HG03460 (cell line): Measurements from ENCODE around the gene HLA-B.

ENCODE experiments used
- ATAC-seq: cut with Tn5 transposase; IDR thresholded peaks from one replicate; pipeline ENCODE4 v1.9.1; 2021; ENCODE audit not compliant: unreplicated experiment

Gene HLA-B

DNA sequence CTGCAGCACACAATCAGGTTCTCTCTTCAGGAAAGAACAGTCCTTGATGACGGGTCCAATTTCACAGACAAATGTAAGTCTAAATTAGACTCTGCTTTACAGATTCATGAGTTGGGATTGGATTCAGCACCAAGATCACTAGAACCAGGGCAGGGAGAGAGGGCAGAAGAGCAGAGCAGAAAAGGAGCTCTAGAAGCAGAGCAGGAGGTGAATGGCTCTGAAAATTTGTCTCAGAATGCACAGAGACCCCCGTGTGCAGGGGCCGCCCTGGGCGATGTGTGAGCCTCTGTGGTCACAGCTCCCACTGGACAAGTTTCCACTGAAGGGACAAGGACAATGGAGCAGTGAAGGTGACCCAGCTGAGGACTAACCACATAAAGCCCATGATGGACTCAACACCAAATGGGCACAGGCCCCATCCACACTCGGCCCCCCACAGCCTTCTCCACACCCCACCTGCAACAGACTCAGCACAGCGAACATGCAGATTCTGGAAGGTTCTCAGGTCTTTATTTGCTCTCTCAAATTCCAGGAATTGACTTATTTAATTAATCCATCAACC lies 3.5 kb downstream of the HLA-B start:
- no peak for ATAC-seq

DNA sequence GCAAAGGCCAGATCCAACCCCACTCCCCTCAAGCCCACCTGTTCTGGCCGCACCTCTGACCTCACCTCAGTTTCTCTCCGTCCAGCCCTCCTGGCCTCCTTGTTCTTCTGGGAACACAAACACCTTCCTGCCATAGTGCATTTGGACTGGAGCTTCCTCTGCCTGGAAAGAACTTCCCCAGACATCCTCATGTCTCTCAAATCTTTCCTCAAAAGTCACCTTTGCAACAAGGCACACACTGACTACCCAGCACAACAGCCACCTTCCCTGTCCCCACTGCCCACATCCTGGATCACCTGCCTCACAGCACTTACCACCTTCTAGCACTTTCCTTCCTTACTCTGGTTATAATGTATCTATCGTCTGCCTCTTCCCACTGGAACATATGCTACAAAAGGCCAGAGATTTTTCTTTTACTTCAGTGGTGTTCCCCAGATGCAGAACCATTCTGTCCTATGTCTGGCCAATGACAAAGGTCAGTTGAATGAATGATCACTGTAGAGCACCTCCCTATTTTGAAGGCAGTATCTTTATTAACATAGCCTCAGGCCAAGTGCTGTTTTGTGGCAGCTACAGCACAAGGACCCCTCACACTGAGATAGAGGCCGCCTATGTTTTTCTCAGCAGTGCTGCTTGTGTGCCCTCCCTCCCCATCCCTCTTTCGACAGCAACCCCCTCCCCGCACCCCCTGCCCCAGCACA lies 4.1 kb downstream of the HLA-B start:
- no peak for ATAC-seq

DNA sequence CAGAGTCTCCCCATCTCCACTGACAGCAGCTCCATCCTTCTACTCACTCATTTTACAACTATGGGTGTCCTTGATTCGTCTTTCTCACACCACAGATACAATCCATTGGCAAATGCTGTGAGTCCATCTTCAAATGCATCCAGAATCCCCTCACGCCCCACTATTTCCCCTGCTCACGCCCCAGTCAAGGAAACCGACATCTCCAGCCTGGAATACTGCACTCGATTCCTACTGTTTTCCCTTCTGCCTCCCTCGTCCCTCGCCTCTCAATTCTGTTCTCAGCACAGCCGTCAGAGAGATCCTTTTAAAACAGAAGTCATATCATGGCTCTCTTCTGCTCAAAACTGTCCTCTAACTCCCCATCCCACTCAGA lies 4.7 kb downstream of the HLA-B start:
- no peak for ATAC-seq

DNA sequence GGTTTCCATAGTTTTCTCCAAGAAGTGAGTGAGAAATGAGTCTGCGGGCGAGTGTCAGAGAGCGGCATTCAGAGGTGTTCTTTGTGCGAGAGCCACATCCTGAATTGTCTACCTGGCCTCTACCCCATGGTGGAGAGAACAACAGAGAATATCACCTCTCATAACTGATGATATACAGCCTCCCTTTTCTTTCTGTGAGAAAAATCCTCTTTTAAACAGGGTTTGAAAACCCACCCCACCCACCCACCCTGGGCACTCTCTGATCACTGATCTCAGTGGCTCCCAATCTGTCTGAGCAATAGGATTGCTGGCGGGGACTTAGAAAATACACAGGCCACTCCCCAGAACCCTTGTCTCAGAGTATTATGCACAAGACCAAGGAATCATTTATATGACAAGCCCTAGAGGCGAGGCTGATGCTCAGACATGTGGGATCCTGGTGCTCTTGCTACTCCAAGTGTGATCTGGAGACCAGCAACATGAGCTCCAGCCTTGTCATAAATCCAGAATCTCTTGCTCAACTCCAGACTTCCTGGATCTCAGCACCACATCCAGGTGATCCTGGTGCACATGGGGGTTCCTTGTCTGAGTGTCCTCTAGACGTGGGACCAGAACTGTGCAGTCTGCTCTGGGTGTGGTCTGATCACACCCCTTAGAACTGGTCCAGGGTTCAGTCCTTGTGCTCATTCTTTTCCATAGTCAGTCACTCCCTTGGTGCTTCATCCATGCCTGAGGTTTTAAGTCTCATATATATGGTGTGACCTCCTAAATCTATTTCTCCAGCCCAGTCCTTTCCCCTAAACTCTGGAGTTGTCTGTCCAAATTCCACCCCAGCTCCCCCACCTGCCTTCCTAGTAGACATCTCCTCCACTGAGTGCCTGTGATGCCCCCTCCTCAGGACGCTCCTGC lies 5.3 kb downstream of the HLA-B start:
- ATAC-seq: no peak

DNA sequence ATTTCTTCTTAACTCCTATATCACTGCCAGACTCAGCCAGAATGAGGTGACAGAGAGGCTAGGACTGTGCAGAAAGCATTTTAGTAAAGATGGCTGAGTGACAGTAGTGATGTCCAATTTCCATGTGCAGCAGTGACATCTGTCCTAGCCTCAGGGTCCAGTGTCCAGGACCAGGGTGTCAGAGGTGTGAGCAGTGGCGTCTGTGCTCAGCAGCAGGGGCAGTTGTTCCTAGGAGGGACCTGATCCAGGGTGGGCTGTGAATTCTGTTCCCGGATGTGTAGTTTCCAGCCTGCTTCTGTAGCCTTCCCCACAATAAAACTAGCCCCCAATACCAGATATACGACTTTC lies 6.0 kb downstream of the HLA-B start:
- no peak for ATAC-seq

DNA sequence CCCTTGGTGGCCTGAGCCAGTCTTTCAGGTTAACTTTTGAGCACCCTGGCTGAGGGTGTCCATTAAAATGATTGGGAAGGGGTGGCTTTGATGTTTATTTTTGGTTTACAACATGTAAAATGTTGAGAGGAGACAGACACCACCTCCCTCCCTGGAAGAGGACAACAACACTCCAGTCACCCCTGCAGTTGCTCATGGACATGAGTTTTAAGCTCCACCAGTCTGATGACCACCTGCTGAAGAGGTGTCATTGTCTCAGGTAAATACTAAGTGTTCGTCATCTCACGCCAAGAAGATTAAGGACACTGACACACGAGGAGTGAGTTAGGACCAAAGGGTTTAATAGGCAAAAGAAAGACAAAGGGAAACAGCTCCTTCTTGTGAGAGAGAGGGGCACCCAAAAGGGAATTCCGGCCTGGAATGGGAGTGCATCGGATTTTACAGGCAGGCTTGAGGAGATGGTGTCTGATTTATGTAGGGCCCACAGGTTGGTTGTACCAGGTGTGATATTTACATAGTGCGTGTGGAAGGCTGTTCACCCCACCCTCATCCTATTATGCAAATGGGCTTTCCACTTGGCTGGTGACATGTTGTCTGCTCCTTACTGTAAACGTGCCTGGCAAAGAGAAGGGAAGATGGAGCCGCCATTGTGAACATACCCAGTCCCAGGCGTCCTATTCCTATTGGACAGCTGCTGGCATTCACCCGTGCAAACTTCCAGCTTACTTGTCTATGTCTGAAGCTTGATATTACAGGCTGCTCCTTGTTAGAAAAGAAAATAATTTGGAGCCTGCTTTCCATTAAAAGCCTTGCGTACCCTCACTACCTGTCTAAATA lies 6.6 kb downstream of the HLA-B start:
- ATAC-seq: no peak

DNA sequence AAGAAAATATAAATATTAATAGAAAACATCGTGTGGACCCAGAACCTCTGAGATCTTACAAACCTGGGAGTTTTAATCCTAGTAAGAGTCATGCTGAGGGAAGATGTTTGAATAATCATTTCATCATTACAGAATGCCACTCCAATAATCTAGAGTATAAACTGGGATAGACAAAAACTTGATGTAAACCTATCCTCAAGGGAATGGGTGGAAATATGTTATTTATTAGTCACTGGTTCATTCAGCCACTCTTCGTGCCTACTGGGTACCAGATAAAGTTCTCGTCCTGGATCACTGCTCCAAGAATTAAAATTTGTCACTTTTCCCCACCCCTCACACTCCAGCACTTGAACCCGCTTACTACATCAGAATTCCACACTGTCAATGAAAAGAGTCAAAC lies 7.7 kb downstream of the HLA-B start:
- ATAC-seq: no peak

DNA sequence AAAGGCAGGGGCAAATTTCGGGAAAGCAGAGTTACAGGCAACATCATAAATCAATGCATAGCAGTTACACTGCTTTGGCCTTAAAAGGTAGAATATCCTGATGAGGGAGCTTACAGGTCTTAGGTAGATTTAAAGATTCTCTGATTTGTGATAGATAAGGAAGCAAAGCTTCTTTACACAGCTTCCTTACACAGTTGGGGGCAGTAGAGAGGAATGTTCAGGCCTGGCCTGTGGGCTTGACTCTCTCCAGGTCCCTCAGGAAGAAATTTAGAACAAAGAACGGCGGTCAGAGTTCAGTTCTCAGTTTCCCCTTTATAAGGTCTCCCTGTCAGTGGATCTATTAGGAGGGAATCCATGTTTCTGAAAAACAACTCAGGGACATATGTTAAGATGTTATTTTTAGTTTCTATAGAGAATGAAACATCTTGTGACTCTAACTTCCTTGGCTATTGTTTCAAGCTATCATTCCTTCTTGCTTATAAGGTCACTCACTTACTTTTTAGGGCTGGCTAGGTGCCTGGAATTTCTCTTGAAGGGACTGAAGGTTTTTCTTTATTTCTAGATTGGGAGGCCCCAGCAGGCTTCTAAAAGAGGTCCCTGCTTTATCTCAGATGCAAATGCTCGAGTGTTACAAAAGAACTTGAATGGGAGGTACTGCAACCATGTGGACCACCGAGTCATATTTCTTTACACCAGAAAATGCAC lies 11.8 kb downstream of the HLA-B start:
- ATAC-seq: no peak

DNA sequence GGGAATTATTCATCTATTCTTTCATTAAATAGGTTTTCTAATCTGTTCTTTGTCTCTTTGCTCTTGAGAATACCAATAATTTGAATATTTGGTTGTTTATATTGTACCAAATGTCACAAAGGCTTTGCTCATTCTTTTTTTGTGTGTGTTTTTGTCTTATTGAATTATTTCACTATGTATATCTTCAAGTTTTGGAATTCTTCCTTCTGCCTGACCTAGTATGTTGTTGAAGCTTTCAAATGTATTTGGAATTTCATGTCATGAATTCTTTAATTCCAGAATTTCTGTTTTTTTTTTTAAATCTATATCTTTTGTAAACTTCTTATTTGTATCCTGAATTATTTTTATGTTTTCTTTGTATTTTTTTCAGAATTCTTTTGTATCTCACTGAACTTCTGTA lies 16.8 kb downstream of the HLA-B start:
- ATAC-seq: no peak

DNA sequence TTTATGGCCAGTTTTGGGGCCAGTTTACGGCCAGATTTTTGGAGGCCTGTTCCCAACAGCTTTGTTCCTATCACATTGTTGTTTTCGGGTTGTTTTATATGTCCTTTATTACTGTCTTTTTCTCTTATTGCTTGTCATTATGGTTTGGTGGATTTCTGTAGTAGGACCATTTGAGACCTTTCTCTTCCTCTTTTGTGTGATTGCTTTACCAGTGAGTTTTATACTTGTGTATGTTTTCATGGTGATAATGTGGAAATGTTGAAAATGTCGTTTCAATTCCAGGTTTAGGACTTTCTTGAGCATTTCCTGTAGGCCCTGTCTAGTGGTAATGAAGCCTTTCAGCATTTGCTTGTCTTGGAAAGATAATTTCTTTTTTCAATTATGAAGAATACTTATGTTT lies 17.8 kb downstream of the HLA-B start:
- ATAC-seq: no peak

DNA sequence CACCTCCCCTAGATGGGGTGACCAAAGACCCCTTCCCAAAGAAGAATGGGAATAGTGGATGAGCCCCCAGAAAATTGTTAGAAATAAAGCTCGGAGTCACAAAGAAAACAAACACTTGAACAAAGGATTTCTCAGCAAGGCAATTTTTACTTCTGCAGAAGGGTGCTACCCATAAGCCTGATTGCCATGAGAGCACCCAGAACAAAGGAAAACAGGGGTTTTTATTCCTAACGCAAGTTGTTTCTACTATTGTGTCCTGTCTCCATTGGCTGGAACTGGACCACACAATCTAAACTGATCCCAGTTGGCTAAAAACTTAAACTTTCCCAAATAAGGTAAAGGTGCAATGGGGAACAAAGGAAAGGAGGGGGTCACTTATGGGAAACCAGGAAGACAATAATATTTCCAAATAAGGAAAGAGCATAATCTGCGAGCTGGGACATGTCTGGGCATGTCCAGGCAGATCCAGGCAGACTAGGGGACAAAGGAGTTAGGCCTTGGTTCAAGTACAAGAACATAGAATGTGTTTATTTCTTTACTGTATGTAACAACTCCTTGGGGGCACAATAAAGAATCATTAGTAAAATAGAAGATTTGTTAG lies 20.0 kb downstream of the HLA-B start:
- ATAC-seq: no peak

DNA sequence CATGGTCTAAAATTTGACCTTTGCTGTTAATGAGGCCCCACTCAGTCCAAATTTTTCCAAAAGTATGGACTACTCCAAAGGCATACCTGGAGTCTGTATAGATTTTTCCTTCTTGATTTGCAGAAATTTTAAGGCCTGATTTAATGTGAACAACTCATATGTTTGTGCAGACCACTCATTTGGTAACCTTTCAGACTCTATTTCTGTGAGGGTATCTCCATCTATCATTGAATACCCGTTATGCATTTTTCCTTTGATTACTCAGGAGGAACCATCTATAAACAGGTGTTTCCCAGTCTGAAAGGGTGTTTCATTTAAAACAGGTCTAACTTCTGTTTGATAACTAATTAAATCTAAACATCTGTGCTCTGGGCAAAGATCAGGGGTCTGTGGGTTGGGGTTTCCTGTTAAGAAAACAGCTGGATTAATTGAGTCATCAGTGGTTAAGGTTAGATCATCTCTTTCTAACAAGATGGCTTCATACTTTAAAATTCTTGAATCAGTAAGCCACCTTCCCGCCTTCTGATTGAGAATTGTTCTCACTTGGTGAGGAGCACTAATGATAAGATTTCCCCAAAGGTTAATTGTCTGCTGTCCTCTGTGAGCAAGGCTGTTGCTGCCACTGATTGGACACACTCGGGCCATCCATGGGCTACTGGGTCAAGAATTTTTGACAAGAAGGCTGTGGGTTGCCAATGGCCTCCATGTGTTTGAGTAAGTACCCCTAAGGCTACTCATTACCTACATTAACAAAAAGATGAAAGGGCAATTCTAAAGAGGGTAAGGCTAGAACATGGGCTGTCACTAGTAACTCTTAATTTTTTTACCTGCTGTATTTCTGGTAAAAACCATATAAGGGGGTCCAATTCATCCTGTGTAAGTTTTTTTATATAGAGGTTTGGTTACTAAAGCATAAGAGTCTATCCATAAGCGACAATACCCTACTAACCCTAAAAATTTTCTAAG lies 24.1 kb downstream of the HLA-B start:
- no peak for ATAC-seq

DNA sequence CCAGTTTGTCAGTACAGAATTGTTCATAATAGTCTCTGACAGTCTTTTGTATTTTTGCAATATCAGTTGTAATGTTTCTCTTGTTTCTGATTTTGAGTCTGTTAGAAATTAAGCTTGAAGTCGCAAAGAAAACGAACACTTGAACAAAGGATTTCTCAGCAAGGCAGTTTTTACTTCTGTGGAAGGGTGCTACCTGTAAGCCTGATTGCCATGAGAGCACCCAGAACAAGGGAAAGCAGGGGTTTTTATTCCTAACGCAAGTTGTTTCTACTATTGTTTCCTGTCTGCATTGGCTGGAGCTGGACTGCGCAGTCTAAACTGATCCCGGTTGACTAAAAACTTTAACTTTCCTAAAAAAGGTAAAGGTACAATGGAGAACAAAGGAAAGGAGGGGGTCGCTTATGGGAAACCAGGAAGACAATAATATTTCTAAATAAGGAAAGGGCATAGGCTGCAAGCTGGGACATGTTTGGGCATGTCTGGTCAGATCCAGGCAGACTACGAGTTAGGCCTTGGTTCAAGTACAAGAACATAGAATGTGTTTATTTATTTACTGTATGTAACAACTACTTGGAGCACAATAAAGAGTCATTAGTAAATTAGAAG lies 28.5 kb downstream of the HLA-B start:
- no peak for ATAC-seq

DNA sequence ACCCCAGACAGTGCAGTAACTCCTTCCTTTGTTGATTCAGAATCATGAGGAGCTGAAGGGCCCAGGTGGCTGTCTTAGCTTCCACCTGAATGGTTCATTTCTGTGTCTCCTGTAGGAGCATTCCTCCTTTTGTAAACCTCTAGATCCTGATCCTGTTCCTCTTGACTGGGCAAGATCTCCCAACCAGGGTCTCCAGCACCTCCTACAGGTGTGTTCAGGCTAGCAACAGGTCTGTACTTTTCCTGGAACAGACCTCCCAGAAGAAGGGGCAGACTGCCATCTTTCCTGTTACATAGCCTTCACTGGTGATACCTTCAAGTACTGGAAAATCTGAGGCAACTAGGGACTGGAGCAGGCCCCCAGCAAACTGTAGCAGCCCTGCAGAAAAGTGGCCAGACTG lies 35.2 kb downstream of the HLA-B start:
- ATAC-seq: no peak

DNA sequence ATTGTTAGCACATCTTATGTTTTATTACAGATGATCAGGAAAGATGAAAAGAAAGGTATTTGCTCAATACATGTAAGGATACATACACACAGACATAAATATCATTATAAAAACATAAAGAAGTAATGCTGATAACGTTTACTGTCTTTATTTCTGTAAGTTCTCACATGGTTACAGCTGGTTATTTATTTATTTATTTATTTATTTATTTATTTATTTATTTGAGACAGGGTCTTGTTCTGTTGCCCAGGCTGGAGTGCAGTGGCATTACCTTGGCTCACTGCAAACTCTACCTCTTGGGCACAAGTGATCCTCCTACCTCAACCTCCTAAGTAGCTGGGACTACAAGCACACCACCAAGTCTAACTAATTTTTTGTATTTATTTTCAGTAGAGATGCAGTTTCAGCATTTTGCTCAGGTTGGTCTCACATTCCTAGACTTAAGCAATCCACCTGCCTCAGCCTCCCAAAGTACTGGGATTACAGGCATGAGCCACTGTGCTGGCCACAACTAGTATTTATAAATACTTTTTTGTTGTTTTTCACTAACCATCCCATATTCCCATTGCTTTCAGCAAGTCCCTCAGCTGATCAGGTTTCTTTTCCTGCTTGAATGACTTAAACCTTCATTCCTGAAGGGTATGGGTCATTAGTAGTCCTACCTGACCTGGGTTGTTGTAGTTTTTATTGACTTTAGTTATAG lies 35.8 kb downstream of the HLA-B start:
- no peak for ATAC-seq

DNA sequence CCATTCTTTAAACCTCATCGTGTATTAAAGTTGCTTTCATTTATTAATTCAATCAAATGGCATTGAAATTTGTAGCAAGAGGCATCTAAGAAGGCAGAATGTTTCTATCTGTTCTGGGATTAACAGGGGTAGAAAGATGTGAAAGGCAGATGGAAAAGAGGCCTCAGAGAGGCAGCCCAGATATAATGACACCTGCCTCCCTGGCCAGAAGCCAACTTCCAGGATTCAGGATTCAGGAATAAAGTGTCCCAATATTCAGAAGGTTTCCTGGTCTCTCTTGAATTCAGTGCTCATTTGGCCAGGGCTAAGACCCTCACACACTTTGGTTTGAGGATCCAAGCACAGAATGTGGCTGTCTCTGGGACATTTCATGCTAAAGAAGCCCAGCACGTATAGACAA lies 39.9 kb downstream of the HLA-B start:
- no peak for ATAC-seq

DNA sequence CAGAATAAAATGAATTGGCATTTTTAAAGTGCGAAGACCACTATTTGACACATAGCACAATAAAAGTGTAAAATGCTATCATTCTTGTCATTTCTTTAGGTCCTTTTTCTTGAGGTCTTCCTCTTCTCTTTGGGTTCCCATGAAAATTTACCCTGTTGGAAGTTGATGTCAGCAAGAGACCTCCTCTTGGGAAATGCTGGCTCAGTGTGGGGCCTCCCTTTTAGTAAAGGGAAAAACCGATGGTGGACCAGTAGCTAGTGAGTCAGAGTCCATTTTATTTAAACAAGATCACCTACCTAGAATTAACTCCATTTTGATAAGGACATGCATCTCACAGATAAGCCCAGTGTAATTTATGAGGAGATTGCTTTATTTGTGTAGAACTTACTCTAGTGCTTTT lies 47.3 kb downstream of the HLA-B start:
- no peak for ATAC-seq

DNA sequence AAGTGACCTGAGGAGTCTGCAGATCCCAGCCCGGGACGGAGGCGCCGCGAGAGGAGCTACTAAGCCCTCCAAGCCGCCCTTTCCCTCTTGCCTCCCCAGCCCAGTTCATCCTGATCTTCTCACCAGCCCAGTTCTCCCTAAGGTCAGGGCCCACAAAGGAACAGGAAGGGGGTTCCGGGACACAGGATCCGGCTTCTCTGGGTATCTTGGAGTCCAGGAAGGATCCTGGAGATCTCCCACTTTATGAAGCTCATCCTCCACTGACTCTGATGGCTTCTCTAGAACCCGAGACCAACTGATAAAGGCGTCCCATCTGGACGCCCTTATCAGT lies 48.2 kb downstream of the HLA-B start:
- ATAC-seq: no peak
